Neuronal stem cell (in vitro differentiated cells): ENCODE results near the gene MFSD1.
A peak's percentile ranks its signal among the peaks of the same experiment; 100 is the strongest.

Experiments used
- DNase-seq: peaks from one replicate; pipeline ENCODE4 v3.0.0-alpha.2; 2013; ENCODE audit warnings: low spot score
- H2AFZ ChIP-seq: one replicate; pipeline ENCODE4 v1.6.1; 2013; ENCODE audit warnings: mild to moderate bottlenecking, low read length, inconsistent platforms
- H2AK5ac ChIP-seq: 2 replicates; pipeline ENCODE4 v1.6.1; 2013; ENCODE audit warnings: low read depth, mild to moderate bottlenecking, inconsistent platforms, low read length, moderate library complexity, mixed read lengths
- H2BK120ac ChIP-seq: 2 replicates; pipeline ENCODE4 v1.6.1; 2013; ENCODE audit warnings: low read depth, mild to moderate bottlenecking, inconsistent platforms, low read length, moderate library complexity, mixed read lengths
- H2BK12ac ChIP-seq: one replicate; pipeline ENCODE4 v1.6.1; 2013; ENCODE audit warnings: low read length, inconsistent platforms
- H2BK15ac ChIP-seq: 2 replicates; pipeline ENCODE4 v1.6.1; 2013; ENCODE audit warnings: mild to moderate bottlenecking, low read length, inconsistent platforms, mixed read lengths
- H2BK5ac ChIP-seq: one replicate; pipeline ENCODE4 v1.6.1; 2013; ENCODE audit warnings: inconsistent platforms, mild to moderate bottlenecking, low read length, moderate library complexity
- H3K14ac ChIP-seq: one replicate; pipeline ENCODE4 v1.6.1; 2013; ENCODE audit warnings: low read length, inconsistent platforms
- H3K18ac ChIP-seq: 2 replicates; pipeline ENCODE4 v1.6.1; 2013; ENCODE audit warnings: low read length, inconsistent platforms
- H3K23ac ChIP-seq: 2 replicates; pipeline ENCODE4 v1.6.1; 2013; ENCODE audit warnings: low read depth, mild to moderate bottlenecking, mixed read lengths, low read length, inconsistent platforms; ENCODE audit not compliant: poor library complexity
- H3K27ac ChIP-seq: replicated peaks from 3 replicates; pipeline ENCODE4 v1.5.1; 2013; ENCODE audit warnings: low read length, inconsistent platforms
- H3K27me3 ChIP-seq, 3 experiments: 2 replicates each; pipeline ENCODE4 v1.6.1; 2013; ENCODE audit warnings: low read length in 3 of 3, mild to moderate bottlenecking in 2 of 3, inconsistent platforms in 1 of 3, low read depth in 1 of 3, mixed read lengths in 1 of 3, moderate library complexity in 1 of 3; ENCODE audit not compliant: control insufficient read depth in 3 of 3, insufficient read depth in 3 of 3
- H3K36me3 ChIP-seq, 2 donors: replicated peaks in 1 of 2; 2 replicates each; pipeline ENCODE4 v1.6.1; 2013; ENCODE audit warnings: low read length in 2 of 2; ENCODE audit not compliant: control insufficient read depth in 2 of 2, insufficient read depth in 2 of 2
- H3K4ac ChIP-seq: 2 replicates; pipeline ENCODE4 v1.6.1; 2013; ENCODE audit warnings: inconsistent platforms, mild to moderate bottlenecking, low read length, moderate library complexity
- H3K4me1 ChIP-seq, 2 donors: 1 replicate in 1 of 2; 2 replicates in 1 of 2; pipeline ENCODE4 v1.6.1; 2013; ENCODE audit warnings: low read length in 2 of 2, low read depth in 1 of 2; ENCODE audit not compliant: control insufficient read depth in 2 of 2, insufficient read depth in 1 of 2
- H3K4me2 ChIP-seq: one replicate; pipeline ENCODE4 v1.6.1; 2013; ENCODE audit warnings: mild to moderate bottlenecking, low read length, inconsistent platforms; ENCODE audit not compliant: insufficient read depth, poor library complexity, severe bottlenecking
- H3K4me3 ChIP-seq, 2 donors: 2 replicates each; pipeline ENCODE4 v1.5.1; 2013; ENCODE audit warnings: low read length in 2 of 2, mild to moderate bottlenecking in 2 of 2, inconsistent platforms in 1 of 2, moderate library complexity in 1 of 2
- H3K79me1 ChIP-seq: one replicate; pipeline ENCODE4 v1.6.1; 2013; ENCODE audit warnings: low read depth, mild to moderate bottlenecking, inconsistent platforms, low read length, moderate library complexity
- H3K9ac ChIP-seq: one replicate; pipeline ENCODE4 v1.6.1; 2013; ENCODE audit warnings: mild to moderate bottlenecking, low read depth, low read length, inconsistent platforms; ENCODE audit not compliant: poor library complexity
- H3K9me3 ChIP-seq, 2 donors: replicated peaks in 1 of 2; 2 replicates each; pipeline versions ENCODE3 to v1.6.1; 2013; ENCODE audit warnings: low read length in 2 of 2, mild to moderate bottlenecking in 2 of 2, inconsistent platforms in 1 of 2, low read depth in 1 of 2, mixed read lengths in 1 of 2, moderate library complexity in 1 of 2; ENCODE audit not compliant: control insufficient read depth in 2 of 2, insufficient read depth in 1 of 2
- H4K8ac ChIP-seq: one replicate; pipeline ENCODE4 v1.6.1; 2013; ENCODE audit warnings: low read depth, mild to moderate bottlenecking, inconsistent platforms, low read length, moderate library complexity
- H4K91ac ChIP-seq: one replicate; pipeline ENCODE4 v1.6.1; 2013; ENCODE audit warnings: low read length, low read depth, mild to moderate bottlenecking, inconsistent platforms; ENCODE audit not compliant: poor library complexity
- whole genome bisulfite sequencing, 2 donors: extraction: QIAGEN DNeasy Blood & Tissue Kit; methylation state at CpG; one replicate each; pipeline ENCODE4 v1.1.7; 2013; ENCODE audit warnings: missing lambda C conversion rate in 2 of 2, mixed read lengths in 1 of 2; ENCODE audit not compliant: insufficient read length in 2 of 2, insufficient replicate concordance in 1 of 2; ENCODE audit errors: extremely low coverage in 2 of 2; 5-methylcytosine and 5-hydroxymethylcytosine counted together

The MFSD1 gene

GRCh38 chr3:158773845-158774830, 27.7 kb upstream of the MFSD1 start:
- H2BK5ac ChIP-seq: no peak overlapping the region
- no peak overlapping the region for H3K9ac ChIP-seq
- no CpG with 5 or more reads among the region's 7 CpGs for WGBS, 2 donors
- no peak overlapping the region for H2BK15ac ChIP-seq
- H3K23ac ChIP-seq: no peak overlapping the region
- H3K4me1 ChIP-seq: no peaks in the 10 kb centered on the region
- no peak overlapping the region for H2BK12ac ChIP-seq
- no peaks in the 10 kb centered on the region for H3K27me3 ChIP-seq
- no peak overlapping the region for H4K8ac ChIP-seq
- no peak overlapping the region for H3K4me2 ChIP-seq
- no peak overlapping the region for H2AK5ac ChIP-seq
- no peak overlapping the region for H3K27ac ChIP-seq
- no peak overlapping the region for H2AFZ ChIP-seq
- no peak overlapping the region for H3K14ac ChIP-seq
- H3K36me3 ChIP-seq: no peaks in the 10 kb centered on the region
- H3K79me1 ChIP-seq: no peaks in the 10 kb centered on the region
- H4K91ac ChIP-seq: no peak overlapping the region
- no peak for DNase-seq
- H3K9me3 ChIP-seq: no peaks in the 10 kb centered on the region
- no peak overlapping the region for H2BK120ac ChIP-seq
- no peak overlapping the region for H3K4me3 ChIP-seq
- no peak overlapping the region for H3K4ac ChIP-seq
- H3K18ac ChIP-seq: no peak overlapping the region

GRCh38 chr3:158774965-158775364, 26.9 kb upstream of the MFSD1 start:
- Histone ChIP-seq H3K9me3 (no peaks in the 10 kb centered on the region), H3K14ac (no peak overlapping the region), H3K23ac (no peak overlapping the region), H2BK15ac (no peak overlapping the region), H3K27me3 (no peaks in the 10 kb centered on the region), H4K91ac (no peak overlapping the region), H3K79me1 (no peaks in the 10 kb centered on the region), H4K8ac (no peak overlapping the region), H3K4me1 (no peaks in the 10 kb centered on the region), H3K9ac (no peak overlapping the region), H3K36me3 (no peaks in the 10 kb centered on the region), H2AK5ac (no peak overlapping the region), H3K4ac (no peak overlapping the region), H3K4me2 (no peak overlapping the region), H2AFZ (no peak overlapping the region), H2BK5ac (no peak overlapping the region), H3K27ac (no peak overlapping the region), H3K18ac (no peak overlapping the region), H3K4me3 (no peak overlapping the region), H2BK12ac (no peak overlapping the region), H2BK120ac (no peak overlapping the region)
- DNase-seq: no peak
- no CpG with 5 or more reads among the region's 2 CpGs for WGBS, 2 donors

GRCh38 chr3:158775426-158776410, 26.1 kb upstream of the MFSD1 start:
- Histone ChIP-seq H3K4me3 (no peak overlapping the region), H3K27me3 (no peaks in the 10 kb centered on the region), H4K8ac (no peak overlapping the region), H2BK15ac (no peak overlapping the region), H3K79me1 (no peaks in the 10 kb centered on the region), H2BK12ac (no peak overlapping the region), H3K14ac (no peak overlapping the region), H3K9ac (no peak overlapping the region), H2BK120ac (no peak overlapping the region), H4K91ac (no peak overlapping the region), H3K27ac (no peak overlapping the region), H3K4ac (no peak overlapping the region), H3K4me2 (no peak overlapping the region), H3K18ac (no peak overlapping the region), H2AFZ (peak overlapping the region; percentile 45), H3K9me3 (no peaks in the 10 kb centered on the region), H2AK5ac (no peak overlapping the region), H3K23ac (no peak overlapping the region), H3K36me3 (no peaks in the 10 kb centered on the region), H3K4me1 (no peaks in the 10 kb centered on the region), H2BK5ac (no peak overlapping the region)
- DNase-seq: no peak
- no CpG with 5 or more reads among the region's 3 CpGs for WGBS, 2 donors

GRCh38 chr3:158776531-158776930, 25.3 kb upstream of the MFSD1 start:
- no peak overlapping the region for H2BK15ac ChIP-seq

More at GRCh38 chr3:158776531-158776930, 25.3 kb upstream of the MFSD1 start:
- H3K23ac ChIP-seq: no peak overlapping the region
- WGBS, 2 donors: no CpG with 5 or more reads among the region's 7 CpGs
- no peak overlapping the region for H2BK5ac ChIP-seq
- H2BK12ac ChIP-seq: no peak overlapping the region
- no peak for DNase-seq
- no peak overlapping the region for H4K8ac ChIP-seq
- H2AFZ ChIP-seq: peak overlapping the region; percentile 45
- no peaks in the 10 kb centered on the region for H3K36me3 ChIP-seq
- no peak overlapping the region for H3K9ac ChIP-seq
- H3K4me3 ChIP-seq: no peak overlapping the region
- H2BK120ac ChIP-seq: no peak overlapping the region
- H3K18ac ChIP-seq: peak overlapping the region; percentile 27
- no peak overlapping the region for H3K27ac ChIP-seq
- no peak overlapping the region for H3K14ac ChIP-seq
- no peaks in the 10 kb centered on the region for H3K79me1 ChIP-seq
- H3K27me3 ChIP-seq: no peaks in the 10 kb centered on the region
- H2AK5ac ChIP-seq: no peak overlapping the region
- no peaks in the 10 kb centered on the region for H3K4me1 ChIP-seq
- H4K91ac ChIP-seq: no peak overlapping the region
- H3K9me3 ChIP-seq: no peaks in the 10 kb centered on the region
- no peak overlapping the region for H3K4me2 ChIP-seq
- H3K4ac ChIP-seq: no peak overlapping the region
